T-helper 22 cell (primary cell): ENCODE measurements around the gene DDHD1.
"Not testable (repeated sequence)": the region's sequence is repeated elsewhere in the genome, so short reads cannot be mapped to it uniquely, and the experiment has no call there.

Experiments used
- DNase-seq: peaks from one replicate; pipeline ENCODE4 v3.0.0-alpha.2; 2020; ENCODE audit warnings: low read depth

DDHD1 gene

DNA sequence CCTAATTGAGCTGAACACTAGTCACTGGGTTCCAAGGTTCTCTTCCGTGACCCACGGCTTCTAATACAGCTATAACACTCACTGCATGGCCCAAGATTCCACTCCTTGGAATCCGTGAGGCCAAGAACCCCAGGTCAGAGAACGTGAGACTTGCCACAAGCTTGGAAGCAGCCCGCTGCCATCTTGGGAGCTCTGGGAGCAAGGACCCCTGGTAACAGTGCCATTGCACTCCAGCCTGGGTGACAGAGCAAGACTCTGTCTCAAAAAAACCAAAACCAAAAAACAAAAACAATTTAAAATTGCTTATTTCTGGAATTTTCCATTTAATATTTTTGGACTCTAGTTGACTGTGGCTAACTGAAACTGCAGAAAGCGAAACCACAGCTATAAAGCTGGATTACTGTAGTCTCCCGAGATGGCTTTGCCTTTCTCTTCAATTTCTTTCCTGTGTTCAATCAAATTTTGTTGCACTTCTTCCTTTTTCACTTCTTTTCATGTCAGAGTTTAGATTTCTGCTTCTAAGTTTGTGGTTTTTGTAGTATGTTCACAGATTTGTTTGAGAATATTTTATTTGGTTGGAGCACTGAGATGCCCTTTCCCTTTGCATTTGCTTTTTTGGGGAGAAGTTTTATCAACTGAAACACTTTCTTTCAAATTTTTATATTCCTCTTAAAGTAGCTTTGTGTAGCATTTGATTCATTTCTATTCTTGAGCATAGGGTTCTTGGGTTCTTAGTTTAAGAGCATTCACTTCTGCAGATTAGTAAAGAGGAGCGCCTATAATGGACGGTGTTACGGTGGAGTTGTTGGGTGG lies 44.6 kb downstream of the DDHD1 start:
- no peak for DNase-seq

DNA sequence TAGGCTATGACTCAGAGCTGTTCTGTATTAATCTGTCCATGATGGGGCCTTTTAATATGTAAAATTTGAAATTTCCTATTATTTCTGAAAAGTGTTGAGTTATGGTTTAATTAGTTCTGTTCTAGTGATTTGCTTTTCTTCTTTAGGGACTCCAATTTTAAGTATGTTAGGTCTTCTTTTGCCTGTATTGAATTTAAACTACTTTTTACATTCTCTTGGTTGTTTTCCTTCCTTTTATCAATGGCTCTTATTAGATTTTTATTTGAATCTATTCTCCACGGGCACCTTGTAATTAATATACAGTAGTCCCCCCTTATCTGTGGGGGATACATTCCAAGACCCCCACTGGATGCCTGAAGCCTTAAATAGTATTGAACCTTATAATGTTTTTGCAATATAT lies 46.4 kb downstream of the DDHD1 start:
- no peak for DNase-seq

DNA sequence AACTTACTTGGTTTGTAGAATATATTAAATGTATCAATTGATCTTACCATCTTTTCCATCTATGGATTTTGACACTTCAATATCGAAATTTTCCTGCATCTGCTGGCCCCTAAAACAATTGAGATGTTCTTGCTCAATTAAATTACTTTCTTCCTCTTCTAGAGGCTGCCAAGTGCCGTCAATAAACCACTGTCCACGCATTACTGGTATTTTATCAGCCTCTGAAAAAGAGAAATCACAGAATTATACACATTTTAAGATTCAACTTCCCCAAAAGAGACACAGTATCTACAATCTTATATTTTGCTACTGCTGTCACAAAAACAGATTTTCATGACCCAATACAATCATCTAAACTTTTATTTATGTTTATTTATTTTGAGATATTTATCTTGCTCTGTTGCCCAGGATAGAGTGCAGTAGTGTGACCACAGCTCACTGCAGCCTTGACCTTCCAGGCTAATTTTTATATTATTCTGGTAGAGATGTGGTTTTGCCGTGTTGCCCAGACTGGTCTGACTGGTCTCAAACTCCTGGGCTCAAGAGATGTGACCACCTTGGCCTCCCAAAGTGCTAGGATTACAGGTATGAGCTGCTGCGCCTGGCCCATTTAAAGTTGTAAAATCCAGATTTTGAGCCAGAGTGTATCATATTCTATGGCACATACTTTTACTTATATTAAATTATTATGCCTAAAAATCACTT lies 49.3 kb downstream of the DDHD1 start:
- DNase-seq: no peak

DNA sequence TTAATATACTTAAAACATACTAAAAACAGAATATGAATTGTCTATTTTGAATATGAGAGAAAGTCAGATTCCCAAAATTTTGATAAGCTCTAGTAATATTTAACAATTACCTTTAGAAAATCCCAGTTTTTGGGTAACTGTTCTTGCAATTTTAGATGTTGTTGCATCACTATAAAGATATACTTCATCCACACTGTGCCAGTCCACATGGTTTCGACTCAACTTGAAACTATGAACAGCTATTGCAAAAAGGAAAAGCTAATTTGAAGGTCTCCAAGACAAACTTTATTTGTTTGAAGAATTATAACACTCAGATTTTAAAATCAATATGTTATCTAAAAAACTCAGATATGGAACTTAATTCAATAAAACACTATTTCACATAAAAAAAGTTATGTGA lies 59.9 kb downstream of the DDHD1 start:
- DNase-seq: no peak

DNA sequence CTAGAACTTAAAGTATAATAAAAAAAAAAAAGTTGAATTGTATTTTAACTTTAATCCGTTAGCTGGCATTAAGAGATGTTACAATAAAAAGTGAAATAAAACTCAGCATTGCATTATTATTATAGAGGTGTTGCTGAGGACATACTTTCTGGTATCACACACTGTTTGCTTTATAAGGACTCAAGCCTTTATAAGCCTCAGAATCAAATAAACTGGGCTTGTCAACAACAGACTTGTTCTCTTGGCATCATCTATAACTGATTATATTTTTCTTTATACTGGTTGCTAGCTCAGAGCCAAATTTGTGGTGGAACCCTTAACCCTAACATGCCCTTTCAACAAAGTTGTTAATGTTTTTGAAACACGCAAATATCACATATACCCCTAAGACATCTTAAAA lies 62.3 kb downstream of the DDHD1 start:
- no peak for DNase-seq

DNA sequence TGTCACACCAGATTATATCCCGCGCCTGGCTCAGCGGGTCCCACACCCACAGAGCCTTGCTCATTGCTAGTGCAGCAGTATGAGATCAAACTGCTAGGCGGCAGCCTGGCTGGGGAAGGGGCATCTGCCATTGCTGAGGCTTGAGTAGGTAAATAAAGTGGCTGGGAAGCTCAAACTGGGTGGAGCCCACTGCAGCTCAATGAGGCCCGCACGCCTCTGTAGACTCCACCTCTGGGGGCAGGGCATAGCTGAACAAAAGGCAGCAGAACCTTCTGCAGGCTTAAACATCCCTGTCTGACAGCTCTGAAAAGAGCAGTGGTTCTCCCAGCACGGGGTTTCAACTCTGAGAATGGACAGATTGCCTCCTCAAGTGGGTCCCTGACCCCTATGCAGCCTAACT lies 68.2 kb downstream of the DDHD1 start:
- not testable (repeated sequence) for DNase-seq

DNA sequence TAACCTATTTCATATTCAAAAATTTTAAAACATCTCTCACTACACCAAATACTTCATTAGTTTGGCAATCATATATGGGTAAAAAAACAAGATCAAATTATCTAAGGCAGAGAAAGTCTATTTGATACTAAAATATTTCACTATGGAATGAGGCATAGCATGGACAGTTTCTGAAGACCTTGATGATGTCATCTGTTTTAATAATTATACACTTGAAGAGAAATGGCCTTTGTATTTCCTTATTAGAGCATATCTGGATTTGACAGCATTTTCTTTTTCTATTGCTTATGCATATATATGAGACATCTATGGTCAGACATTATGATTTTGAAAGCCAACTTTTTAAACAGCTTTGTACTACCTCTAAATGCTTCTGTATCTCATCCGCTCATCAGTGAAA lies 88.6 kb downstream of the DDHD1 start:
- no peak for DNase-seq

DNA sequence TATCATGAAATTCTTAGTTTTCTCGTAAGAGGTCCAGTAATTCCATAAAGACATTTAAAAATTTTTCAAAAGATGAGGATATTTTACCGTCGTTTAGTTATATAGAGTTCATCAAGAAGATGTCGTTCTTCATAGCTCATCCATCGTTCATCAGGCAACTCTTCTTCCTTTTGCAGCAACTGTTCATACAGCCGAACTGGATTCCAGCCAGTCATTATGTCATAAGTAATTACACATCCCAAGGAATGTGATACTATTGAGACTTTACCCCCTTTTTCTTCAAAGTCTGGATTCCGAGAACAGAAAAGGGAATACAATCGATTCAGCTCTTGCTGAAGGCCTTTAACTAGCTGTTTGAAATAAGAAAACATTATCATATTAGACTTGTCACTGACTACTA lies 90.3 kb downstream of the DDHD1 start:
- DNase-seq: no peak

DNA sequence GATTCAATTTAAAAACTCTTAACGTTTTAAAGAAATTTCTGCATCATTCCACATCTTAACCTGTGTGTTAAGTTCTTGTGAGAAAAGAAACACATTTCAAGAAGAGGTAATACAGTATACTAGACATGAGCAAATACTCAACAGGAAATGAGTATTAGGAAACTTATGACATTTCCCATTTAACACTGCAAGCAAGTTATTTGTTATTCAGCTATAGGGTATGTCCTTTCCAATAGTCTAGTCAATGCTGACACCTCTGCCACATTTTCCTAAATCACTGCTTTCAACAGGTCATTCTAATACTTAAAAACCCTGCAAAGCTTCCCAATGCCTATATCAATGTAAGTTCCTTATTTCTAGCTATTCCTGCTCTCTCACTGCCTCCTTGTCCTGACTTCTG lies 93.1 kb downstream of the DDHD1 start:
- DNase-seq: no peak

DNA sequence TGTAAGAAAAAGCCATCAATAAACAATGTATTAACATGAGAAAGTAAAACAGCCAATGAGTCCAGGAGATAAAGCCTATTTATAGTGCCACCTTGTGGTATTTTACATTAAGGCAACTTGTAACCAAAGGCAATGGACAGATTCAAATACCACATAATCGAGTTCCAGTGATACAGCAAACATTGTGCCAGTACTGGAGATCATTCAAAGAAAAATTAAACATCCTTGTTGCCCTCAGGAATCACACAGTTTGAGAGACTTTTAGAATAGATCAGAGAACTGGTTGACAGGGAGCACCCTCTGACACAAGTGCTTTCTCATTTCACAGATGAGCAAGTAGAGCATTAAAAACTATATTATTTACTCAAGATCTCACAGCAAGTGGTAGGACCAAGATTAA lies 98.1 kb downstream of the DDHD1 start:
- no peak for DNase-seq

DNA sequence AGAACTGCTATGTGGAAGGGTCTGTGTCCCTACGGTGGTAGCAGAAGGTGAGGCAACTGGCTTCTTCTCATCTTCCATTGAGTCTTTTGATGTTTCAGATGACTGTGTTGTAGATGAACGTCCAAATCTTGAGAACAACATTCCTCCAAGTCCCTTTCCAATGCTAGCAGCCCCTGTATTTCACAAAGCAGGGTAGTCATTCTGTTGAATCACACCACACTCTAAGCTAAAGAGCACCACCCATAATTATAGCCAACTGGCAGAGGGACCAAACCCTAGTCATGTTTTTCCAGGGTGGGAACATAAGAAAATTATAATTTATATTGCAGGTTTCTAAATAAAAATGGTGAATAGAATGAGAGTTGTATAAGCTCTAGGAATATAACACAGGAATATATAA lies 98.7 kb downstream of the DDHD1 start:
- no peak for DNase-seq

DNA sequence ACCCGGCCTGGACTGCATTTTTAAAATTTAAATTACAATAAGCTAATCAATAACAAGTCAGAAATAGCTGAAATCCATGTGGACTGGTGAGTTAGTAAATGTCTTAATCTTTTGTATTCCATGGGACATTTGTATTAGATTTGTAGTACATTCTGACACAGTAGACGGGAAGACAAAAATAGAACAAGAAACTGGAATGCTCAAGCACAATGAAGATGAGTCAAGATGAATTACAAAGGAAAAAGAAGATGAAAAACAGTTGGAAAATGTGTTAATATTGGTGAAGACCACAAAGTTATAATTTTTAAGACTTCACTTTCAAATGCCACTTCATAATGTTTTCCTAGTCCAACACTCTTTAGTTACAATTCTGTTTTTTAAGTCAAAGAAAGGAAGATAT lies 104.5 kb downstream of the DDHD1 start:
- no peak for DNase-seq

DNA sequence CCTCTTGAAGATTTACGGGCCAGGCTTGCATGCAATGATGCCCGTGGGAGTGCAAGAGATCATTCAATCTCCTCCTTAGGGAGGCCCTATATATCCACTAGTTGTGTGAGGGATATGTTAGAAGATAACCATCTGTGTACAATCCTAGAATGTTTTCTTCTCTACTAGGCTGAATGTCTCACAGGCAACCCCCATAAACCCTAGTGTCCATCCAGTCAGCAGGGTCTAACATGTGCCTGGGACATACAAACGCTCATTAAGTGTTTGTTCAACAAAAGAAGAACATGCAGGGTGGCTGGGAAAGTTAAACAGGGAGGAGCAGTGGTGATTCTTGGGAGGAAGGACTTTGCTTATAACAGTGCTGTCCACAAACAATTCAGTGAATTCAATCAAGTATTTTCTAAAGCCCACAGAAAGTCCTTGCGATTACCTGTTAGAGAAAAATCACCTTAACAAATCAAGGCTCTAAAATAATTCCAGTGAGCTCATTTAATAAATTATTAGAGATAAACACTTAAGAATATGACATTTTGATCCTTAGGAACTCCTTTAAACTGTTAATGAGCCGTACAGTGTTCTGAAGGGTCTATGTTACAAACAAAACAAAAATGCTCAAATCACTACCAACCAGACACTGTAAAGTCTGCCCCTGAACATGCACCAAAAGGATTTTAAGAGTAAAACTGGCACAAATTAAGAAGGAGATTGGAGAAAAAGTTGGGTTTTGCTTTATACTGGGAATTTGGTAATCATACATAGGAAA lies 105.6 kb downstream of the DDHD1 start:
- DNase-seq: no peak

DNA sequence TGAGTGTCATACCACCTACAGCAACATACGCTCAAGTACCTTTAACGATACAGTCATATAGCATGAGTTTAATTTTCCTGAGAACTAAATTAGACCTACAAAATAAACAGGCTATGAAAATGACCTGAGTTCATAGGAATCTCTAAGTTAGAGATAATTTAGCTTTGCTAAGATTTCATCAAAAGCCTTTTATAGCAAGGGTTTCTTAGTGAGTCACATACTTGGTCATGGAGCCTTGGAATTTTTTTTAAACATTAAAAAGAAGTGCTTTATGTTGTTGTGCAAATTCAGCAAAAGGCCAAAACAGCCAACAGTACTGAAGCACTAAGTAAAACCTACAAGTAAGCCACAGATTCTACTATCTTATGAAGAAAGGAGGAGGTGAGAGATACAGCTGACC lies 108.6 kb downstream of the DDHD1 start:
- no peak for DNase-seq

DNA sequence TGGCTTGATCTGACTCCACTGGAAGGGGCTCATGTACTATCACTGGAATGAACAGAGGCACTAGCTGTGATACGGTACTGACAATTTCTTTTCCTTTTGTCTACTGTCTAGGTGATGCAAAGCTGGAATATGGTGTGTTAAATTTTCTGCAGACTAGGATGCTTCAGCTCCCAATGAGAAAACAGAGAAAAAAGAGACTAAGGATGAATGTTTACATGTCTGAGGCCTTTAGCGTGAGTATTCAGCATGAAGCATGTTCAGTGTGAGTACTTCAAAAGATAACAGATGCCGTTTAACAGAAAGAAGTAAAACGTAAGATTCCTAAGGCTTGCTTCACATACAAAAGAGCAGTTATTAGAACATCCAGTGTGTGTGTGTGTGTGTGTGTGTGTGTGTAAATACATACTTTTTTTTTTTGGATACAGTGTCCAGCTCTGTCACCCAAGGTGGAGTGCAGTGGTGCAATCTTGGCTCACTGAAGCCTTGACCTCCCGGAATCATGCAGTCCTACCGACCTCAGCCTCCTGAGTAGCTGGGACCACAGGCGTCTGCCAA lies 110.0 kb downstream of the DDHD1 start:
- DNase-seq: no peak

DNA sequence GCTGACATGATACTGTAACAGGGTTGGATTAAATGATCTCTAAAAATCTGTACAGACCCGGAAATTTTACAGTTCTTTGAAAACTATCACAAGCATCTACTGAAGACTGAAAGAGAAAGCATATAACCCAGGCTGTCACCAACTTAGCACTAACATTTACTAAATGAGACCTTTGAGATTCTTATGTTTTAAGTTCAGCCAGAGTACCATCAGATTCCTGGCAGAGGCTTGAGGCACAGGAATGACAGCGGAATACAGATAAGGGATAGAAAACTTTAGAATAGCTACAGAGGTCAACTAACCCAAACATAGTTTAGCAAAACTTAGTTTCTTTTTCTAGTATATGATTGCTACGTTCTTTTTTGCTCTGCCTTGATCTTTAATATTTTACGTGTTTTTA lies 110.6 kb downstream of the DDHD1 start:
- DNase-seq: no peak

DNA sequence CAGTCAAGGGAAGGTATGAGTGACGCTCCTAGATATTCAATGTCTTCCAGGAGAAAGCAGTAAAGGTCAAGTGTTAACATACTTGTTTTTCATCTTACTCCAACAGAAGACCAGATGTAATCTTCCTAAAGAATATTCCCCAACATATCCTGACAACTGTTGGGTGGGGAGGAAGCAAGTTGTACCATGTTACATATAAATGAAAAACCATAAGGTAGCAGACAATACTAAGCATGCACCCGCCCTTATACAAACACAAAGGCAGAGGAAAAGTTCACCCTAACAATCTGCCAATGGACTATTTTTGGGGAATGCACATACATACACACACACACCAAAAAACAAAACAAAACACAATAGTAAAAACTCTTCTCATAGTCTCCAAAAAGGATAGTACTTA lies 112.1 kb downstream of the DDHD1 start:
- no peak for DNase-seq

DNA sequence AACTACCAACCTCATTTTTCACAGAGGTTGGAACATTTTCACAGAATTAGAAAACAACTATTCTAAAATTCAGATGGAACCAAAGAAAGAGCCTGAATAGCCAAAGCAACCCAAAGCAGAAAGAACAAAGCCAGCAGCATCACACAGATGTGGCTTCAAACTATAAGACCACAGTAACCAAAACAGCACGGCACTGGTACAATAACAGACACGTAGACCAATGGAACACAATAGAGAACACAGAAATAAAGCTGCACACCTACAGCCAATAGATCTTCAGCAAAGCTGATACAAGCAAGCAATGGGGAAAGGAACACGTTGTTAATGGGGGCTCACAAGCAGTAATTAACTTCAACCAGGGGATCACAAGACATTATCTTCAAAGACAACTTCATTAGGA lies 114.5 kb downstream of the DDHD1 start:
- DNase-seq: no peak

DNA sequence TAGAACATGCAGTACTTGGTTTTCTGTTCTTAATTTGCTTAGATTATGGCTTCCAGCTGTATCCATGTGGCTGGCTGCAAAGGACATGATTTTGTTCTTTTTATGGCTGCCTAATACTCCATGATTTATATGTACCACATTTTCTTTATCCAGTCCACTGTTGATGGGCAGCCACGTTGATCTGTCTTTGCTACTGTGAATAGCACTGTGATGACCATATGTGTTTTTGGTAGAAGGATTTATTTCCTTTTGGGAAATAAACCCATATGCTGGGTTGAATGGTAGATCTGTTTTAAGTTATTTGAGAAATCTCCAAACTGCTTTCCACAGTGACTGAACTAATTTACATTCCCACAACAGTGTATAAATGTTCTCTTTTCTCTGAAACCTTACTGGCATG lies 116.1 kb downstream of the DDHD1 start:
- DNase-seq: no peak

DNA sequence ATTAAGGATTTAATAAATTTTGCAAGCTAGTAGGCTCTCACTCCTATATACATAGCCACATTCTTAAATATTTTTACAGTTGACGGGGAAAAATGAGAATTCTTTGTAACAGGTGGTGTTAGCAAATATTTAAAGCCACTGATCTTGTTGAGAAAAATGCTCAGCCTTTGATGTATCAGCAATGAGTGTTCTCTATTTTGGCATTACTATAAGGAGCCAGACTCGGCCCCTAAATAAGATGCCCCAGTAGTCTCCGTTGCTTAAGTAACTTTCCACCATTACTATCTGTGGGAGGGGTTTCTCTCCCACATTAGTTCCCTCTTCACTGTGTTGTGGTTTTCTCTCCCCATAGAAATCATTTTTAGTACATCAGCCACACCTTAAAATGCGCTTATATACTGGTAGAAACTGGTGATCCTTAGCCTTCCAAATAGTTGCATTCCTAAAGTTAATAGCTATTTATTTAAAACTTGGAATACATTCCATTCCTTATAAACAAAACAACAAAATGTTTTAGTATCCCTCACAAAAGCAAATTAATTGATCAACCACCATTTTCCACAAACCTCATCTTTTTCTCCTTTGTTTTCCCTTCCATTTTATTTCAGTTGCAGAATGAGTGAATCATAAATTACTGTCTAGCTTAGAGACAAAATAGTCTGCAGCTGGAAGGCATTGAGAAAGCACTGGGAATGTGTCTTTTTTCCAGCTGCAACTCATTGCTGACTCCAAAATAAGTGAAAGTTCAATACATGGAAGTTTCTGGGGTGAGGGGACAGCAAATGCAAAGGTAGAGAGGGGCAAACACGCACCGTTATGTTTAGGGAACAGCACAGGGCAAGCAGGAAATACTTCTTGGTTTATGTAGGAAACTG lies 117.5 kb downstream of the DDHD1 start:
- DNase-seq: no peak

DNA sequence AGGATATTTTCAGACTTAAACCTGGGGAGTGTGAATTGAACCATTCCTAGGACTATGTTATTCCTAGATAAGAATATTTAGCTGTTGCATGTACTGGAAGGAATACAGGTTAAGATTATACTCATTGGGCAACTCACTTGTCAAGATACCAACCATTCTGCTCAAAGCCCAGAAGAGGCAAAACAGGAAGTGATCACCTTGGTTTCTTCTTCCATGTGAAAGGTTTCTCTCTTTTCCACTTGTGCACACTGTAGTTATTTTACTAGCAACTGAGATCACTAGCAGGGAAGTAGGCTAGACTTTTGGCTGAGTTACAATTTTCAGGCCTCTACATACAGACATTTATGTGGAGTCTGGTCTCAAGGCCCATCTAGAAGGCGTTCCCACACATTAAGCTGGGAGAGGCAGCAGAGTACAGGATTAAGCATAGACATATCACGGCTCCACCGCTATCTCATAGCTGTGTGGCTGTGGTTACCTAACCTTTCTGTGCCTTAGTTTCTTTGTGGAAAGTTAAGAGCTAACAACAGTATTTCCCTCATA lies 118.4 kb downstream of the DDHD1 start:
- DNase-seq: no peak

DNA sequence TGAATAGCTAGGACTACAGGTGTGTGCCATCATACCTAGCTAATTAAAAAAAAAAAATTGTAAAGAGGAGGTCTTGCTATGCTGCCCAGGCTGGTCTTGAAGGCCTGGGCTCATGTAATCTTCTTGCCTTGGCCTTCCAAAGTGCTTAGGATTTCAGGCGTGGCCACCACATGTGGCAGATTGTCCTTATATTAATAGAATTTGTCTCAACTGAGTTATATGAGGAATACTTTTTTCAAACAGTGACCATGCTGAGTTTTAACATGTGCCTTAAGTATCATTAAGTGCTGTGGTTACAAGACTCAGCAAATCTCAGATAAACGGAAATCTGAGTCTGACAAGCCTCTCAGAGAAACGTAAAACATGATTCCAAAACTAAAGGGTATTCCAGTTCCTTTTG lies 119.1 kb downstream of the DDHD1 start:
- no peak for DNase-seq
